ENCODE data around the gene SLC1A7.

SLC1A7 gene

GRCh38 chr1:53077599-53077965 is 64.9 kb downstream of the SLC1A7 start:
- H2AFZ ChIP-seq (ENCODE audit: low read length) = no peak overlapping the region
- no peaks in the 10 kb centered on the region for H3F3A ChIP-seq (ENCODE audit: insufficient read depth, low read length)
- H3K9me2 ChIP-seq (ENCODE audit: low read depth, low read length) = no peaks in the 10 kb centered on the region
- H3K9ac ChIP-seq (ENCODE audit: low read length) = no peak overlapping the region
- TF ChIP-seq, protein P1, sequence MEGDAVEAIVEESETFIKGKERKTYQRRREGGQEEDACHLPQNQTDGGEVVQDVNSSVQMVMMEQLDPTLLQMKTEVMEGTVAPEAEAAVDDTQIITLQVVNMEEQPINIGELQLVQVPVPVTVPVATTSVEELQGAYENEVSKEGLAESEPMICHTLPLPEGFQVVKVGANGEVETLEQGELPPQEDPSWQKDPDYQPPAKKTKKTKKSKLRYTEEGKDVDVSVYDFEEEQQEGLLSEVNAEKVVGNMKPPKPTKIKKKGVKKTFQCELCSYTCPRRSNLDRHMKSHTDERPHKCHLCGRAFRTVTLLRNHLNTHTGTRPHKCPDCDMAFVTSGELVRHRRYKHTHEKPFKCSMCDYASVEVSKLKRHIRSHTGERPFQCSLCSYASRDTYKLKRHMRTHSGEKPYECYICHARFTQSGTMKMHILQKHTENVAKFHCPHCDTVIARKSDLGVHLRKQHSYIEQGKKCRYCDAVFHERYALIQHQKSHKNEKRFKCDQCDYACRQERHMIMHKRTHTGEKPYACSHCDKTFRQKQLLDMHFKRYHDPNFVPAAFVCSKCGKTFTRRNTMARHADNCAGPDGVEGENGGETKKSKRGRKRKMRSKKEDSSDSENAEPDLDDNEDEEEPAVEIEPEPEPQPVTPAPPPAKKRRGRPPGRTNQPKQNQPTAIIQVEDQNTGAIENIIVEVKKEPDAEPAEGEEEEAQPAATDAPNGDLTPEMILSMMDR (IDR thresholded peaks at IDR 0.05; ENCODE audit: low read length) = no peak
- TF ChIP-seq EZH2 (IDR thresholded peaks at IDR 0.05; ENCODE audit: borderline replicate concordance, low read length) = no peak
- no peak overlapping the region for H3K27ac ChIP-seq (ENCODE audit: low read depth, low read length, poor library complexity, severe bottlenecking)
- H3K9me3 ChIP-seq (ENCODE audit: low read length) = no peaks in the 10 kb centered on the region
- no peak overlapping the region for H3K4me2 ChIP-seq (ENCODE audit: low read length)
- no peak overlapping the region for H3K4me3 ChIP-seq (ENCODE audit: low read depth, low read length, poor library complexity, severe bottlenecking)
- peaks cover 4% of the 10 kb centered on the region for H3K27me3 ChIP-seq (ENCODE audit: insufficient read depth, low read length)
- H3K4me1 ChIP-seq (ENCODE audit: insufficient read depth, low read length, severe bottlenecking) = no peaks in the 10 kb centered on the region
- no peaks in the 10 kb centered on the region for H3K36me3 ChIP-seq (ENCODE audit: insufficient read depth, low read length)
- no peaks in the 10 kb centered on the region for H4K20me1 ChIP-seq (ENCODE audit: insufficient read depth, low read length)
- no peaks in the 10 kb centered on the region for H3K79me2 ChIP-seq (ENCODE audit: insufficient read depth, low read length)

- no peaks in the 10 kb centered on the region for H3F3A ChIP-seq (ENCODE audit: insufficient read depth, low read length)
- no peaks in the 10 kb centered on the region for H3K36me3 ChIP-seq (ENCODE audit: insufficient read depth, low read length)
- TF ChIP-seq EZH2 (IDR thresholded peaks at IDR 0.05; ENCODE audit: borderline replicate concordance, low read length) = no peak
- TF ChIP-seq, protein P1 (IDR thresholded peaks at IDR 0.05; ENCODE audit: low read length) = no peak
- H3K9ac ChIP-seq (ENCODE audit: low read length) = no peak overlapping the region
- H3K4me1 ChIP-seq (ENCODE audit: insufficient read depth, low read length, severe bottlenecking) = no peaks in the 10 kb centered on the region
- H3K27ac ChIP-seq (ENCODE audit: low read depth, low read length, poor library complexity, severe bottlenecking) = no peak overlapping the region
- no peaks in the 10 kb centered on the region for H3K9me2 ChIP-seq (ENCODE audit: low read depth, low read length)
- no peaks in the 10 kb centered on the region for H3K9me3 ChIP-seq (ENCODE audit: low read length)
- H2AFZ ChIP-seq (ENCODE audit: low read length) = no peak overlapping the region
- no peaks in the 10 kb centered on the region for H4K20me1 ChIP-seq (ENCODE audit: insufficient read depth, low read length)
- H3K4me3 ChIP-seq (ENCODE audit: low read depth, low read length, poor library complexity, severe bottlenecking) = no peak overlapping the region
- H3K79me2 ChIP-seq (ENCODE audit: insufficient read depth, low read length) = no peaks in the 10 kb centered on the region
- peaks cover 4% of the 10 kb centered on the region for H3K27me3 ChIP-seq (ENCODE audit: insufficient read depth, low read length)
- H3K4me2 ChIP-seq (ENCODE audit: low read length) = no peak overlapping the region
Observed at GRCh38 chr1:53076721-53077598, 65.5 kb downstream of the SLC1A7 start.

- H3K27me3 ChIP-seq (ENCODE audit: insufficient read depth, low read length) = peaks cover 4% of the 10 kb centered on the region
- no peaks in the 10 kb centered on the region for H3K36me3 ChIP-seq (ENCODE audit: insufficient read depth, low read length)
- no peak overlapping the region for H3K9ac ChIP-seq (ENCODE audit: low read length)
- H3K79me2 ChIP-seq (ENCODE audit: insufficient read depth, low read length) = no peaks in the 10 kb centered on the region
- H4K20me1 ChIP-seq (ENCODE audit: insufficient read depth, low read length) = no peaks in the 10 kb centered on the region
- H3K4me3 ChIP-seq (ENCODE audit: low read depth, low read length, poor library complexity, severe bottlenecking) = no peak overlapping the region
- H3F3A ChIP-seq (ENCODE audit: insufficient read depth, low read length) = no peaks in the 10 kb centered on the region
- H2AFZ ChIP-seq (ENCODE audit: low read length) = no peak overlapping the region
- H3K27ac ChIP-seq (ENCODE audit: low read depth, low read length, poor library complexity, severe bottlenecking) = no peak overlapping the region
- no peaks in the 10 kb centered on the region for H3K9me3 ChIP-seq (ENCODE audit: low read length)
- no peaks in the 10 kb centered on the region for H3K9me2 ChIP-seq (ENCODE audit: low read depth, low read length)
- TF ChIP-seq, protein P1 (IDR thresholded peaks at IDR 0.05; ENCODE audit: low read length) = no peak
- TF ChIP-seq EZH2 (IDR thresholded peaks at IDR 0.05; ENCODE audit: borderline replicate concordance, low read length) = no peak
- no peaks in the 10 kb centered on the region for H3K4me1 ChIP-seq (ENCODE audit: insufficient read depth, low read length, severe bottlenecking)
- no peak overlapping the region for H3K4me2 ChIP-seq (ENCODE audit: low read length)
Observed at GRCh38 chr1:53076165-53076564, 66.3 kb downstream of the SLC1A7 start.

Measured in OCI-LY1 (cell line).